DMS 273 treated with DMSO at 0.1 percent for 48 hours (cell line): Measurements from ENCODE around the gene RIPOR3.
"Not testable (repeated sequence)": the region's sequence is repeated elsewhere in the genome, so short reads cannot be mapped to it uniquely, and the experiment has no call there.

Experiments used
- DNase-seq: peaks from one replicate; lab custom pipeline; 2025; lab: John Stamatoyannopoulos, UW

The RIPOR3 gene

GRCh38 chr20:50632236-50632635 is 59.1 kb downstream of the RIPOR3 start:
- DNase-seq: no peak

GRCh38 chr20:50630578-50631263 is 60.6 kb downstream of the RIPOR3 start:
- DNase-seq: no peak

- DNase-seq: no peak
These were observed 61.7 kb downstream of the RIPOR3 start for GRCh38 chr20:50629670-50630045.

GRCh38 chr20:50628853-50629669 is 62.3 kb downstream of the RIPOR3 start:
- DNase-seq: no peak

GRCh38 chr20:50628332-50628731 is 63.0 kb downstream of the RIPOR3 start:
- DNase-seq: no peak

GRCh38 chr20:50627747-50628146 is 63.6 kb downstream of the RIPOR3 start:
- no peak for DNase-seq

- peak; percentile 62 for DNase-seq
These were observed 65.2 kb downstream of the RIPOR3 start for GRCh38 chr20:50625986-50626677.

- no peak for DNase-seq
These were observed 66.9 kb downstream of the RIPOR3 start for GRCh38 chr20:50624351-50625016.

GRCh38 chr20:50621068-50621665 is 70.2 kb downstream of the RIPOR3 start:
- DNase-seq: no peak

- not testable (repeated sequence) for DNase-seq
These were observed 70.9 kb downstream of the RIPOR3 start for GRCh38 chr20:50620459-50620858.

- no peak for DNase-seq
These were observed 72.8 kb downstream of the RIPOR3 start for GRCh38 chr20:50618537-50618936.

GRCh38 chr20:50617022-50617421 is 74.3 kb downstream of the RIPOR3 start:
- no peak for DNase-seq

- no peak for DNase-seq
These were observed 75.9 kb downstream of the RIPOR3 start for GRCh38 chr20:50615407-50615806.

GRCh38 chr20:50613438-50614169 is 77.7 kb downstream of the RIPOR3 start:
- no peak for DNase-seq

GRCh38 chr20:50611128-50611810 is 80.1 kb downstream of the RIPOR3 start:
- no peak for DNase-seq

GRCh38 chr20:50610212-50610718 is 81.1 kb downstream of the RIPOR3 start:
- DNase-seq: no peak

GRCh38 chr20:50609438-50609989 is 81.8 kb downstream of the RIPOR3 start:
- no peak for DNase-seq

- DNase-seq: no peak
These were observed 82.6 kb downstream of the RIPOR3 start for GRCh38 chr20:50608750-50609104.

- no peak for DNase-seq
These were observed 83.2 kb downstream of the RIPOR3 start for GRCh38 chr20:50607850-50608749.
